Measurements from ENCODE around the gene CETP.

DNA sequence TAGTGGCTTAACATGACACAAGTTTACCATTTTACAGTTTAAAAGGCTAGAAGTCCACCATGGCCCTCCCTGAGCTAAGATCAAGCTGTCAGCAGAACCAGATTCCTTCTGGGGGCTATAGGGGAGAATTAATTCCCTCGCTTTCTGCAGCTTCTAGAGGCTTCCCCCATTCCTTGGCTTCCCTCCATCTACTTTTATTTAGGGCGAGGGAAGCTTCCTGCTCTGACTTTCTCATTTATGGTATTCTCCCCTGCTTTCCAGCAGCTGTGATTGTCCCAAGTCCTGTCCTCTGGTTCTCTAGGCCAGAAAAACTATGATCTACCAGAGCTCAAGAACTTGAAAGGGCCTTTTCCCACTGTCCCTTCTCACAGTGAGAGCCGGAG is 4.3 kb downstream of the CETP start:
- no peak for TF ChIP-seq EZH2 (IDR thresholded peaks at IDR 0.05; ENCODE audit: low read length)
- no peak for TF ChIP-seq CTCF (optimal IDR thresholded peaks at IDR 0.05 in 1 of 3, IDR thresholded peaks at IDR 0.05 in 1 of 3, conservative IDR thresholded peaks at IDR 0.05 in 1 of 3; ENCODE audit: extremely low read depth in 1 of 3, insufficient read depth in 2 of 3, low read length in 3 of 3)
